Measurements from ENCODE around the gene FLVCR2.

The FLVCR2 gene

GRCh38 chr14:75643985-75644384 is 65.6 kb downstream of the FLVCR2 start (continued):
- TF ChIP-seq ZNF776 (tag by site-specific recombination; IDR thresholded peaks at IDR 0.05; ENCODE audit: borderline replicate concordance), result 0 out of 2 replicates have a peak, but pooled peaks have one; percentile 47
- TF ChIP-seq ZNF174 (tag by site-specific recombination; IDR thresholded peaks at IDR 0.05), result 0 out of 2 replicates have a peak, but pooled peaks have one; percentile 54
- no peak for TF ChIP-seq AEBP2 (tag by site-specific recombination; IDR thresholded peaks at IDR 0.05; ENCODE audit: borderline replicate concordance)
- no peak for TF ChIP-seq ZNF133 (tag by site-specific recombination; IDR thresholded peaks at IDR 0.05)
- 0 out of 2 replicates have a peak, but pooled peaks have one; percentile 22 for TF ChIP-seq ZNF366 (tag by site-specific recombination; conservative IDR thresholded peaks at IDR 0.05)
- no peak for TF ChIP-seq TRIM28 (IDR thresholded peaks at IDR 0.05; ENCODE audit: borderline replicate concordance, low read length)
- peak; percentile 85 for TF ChIP-seq PRDM10 (tag by site-specific recombination; IDR thresholded peaks at IDR 0.05)
- peak; percentile 0; the same call in 1 of the 2 replicates for TF ChIP-seq ZNF600 (tag by site-specific recombination; IDR thresholded peaks at IDR 0.05)
- TF ChIP-seq ZNF169 (tag by site-specific recombination; IDR thresholded peaks at IDR 0.05), result no peak
- TF ChIP-seq GLIS1 (tag by site-specific recombination; IDR thresholded peaks at IDR 0.05), result peak; percentile 45; the same call in 1 of the 2 replicates
- 0 out of 2 replicates have a peak, but pooled peaks have one; percentile 17 for TF ChIP-seq ZFP69B (tag by site-specific recombination; IDR thresholded peaks at IDR 0.05)
- no peak for TF ChIP-seq SETDB1 (IDR thresholded peaks at IDR 0.05; ENCODE audit: insufficient read length, low read length)

DNA sequence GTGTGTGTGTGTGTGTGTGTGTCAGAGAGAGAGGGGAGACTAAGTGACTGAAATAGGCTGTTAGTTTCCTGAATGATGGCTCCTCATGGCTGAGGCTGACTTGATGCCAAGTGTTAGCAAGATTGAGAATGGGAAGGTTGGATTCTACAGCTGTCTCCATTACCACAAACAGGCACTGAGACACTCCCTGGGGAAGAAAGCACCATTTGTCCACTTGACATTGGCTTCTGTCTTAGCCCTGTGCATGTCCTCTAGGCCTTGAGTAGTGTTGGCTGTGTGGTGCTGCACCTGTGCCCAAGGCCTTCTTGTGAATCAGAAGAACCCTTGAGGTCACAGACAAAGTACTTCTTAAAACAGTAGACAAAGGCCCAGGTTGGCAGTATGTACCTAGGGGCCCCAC is 66.6 kb downstream of the FLVCR2 start:
- Histone ChIP-seq H3K4me1 (ENCODE audit: control insufficient read depth, insufficient read depth, low read length) (peaks cover 13% of the 10 kb centered on the region), H3K4me3 (ENCODE audit: low read depth, low read length) (no peak overlapping the region), H3K36me3 (ENCODE audit: control insufficient read depth in 2 of 2, insufficient read depth in 1 of 2, low read length in 2 of 2) (peaks cover 7 to 12% of the 10 kb centered on the region in 2 experiments), H3K27ac (ENCODE audit: extremely low read depth, low read depth, low read length) (no peak overlapping the region), H3K9me3 (ENCODE audit: control insufficient read depth, insufficient read depth, low read depth, low read length) (no peaks in the 10 kb centered on the region)
- POLR2A ChIA-PET, result no interaction called here
- CTCF ChIA-PET, result interaction anchor here (0.7 to 2.7 kb wide), 2 partner anchors 48 to 67 kb away, joined by 4 to 13 read pairs; partner anchors contain the start of gene FLVCR2
- no peak for TF ChIP-seq ZNF560 (tag by site-specific recombination; IDR thresholded peaks at IDR 0.05; ENCODE audit: borderline replicate concordance)
- no peak for TF ChIP-seq ZNF423 (tag by site-specific recombination; IDR thresholded peaks at IDR 0.05)
- no peak for TF ChIP-seq ZNF202 (tag by site-specific recombination; IDR thresholded peaks at IDR 0.05; ENCODE audit: borderline replicate concordance)
- TF ChIP-seq ZNF280C (tag by site-specific recombination; IDR thresholded peaks at IDR 0.05), result no peak
- TF ChIP-seq ZNF670 (tag by site-specific recombination; IDR thresholded peaks at IDR 0.05; ENCODE audit: low read depth), result no peak
- no peak for TF ChIP-seq ZNF2 (tag by site-specific recombination; IDR thresholded peaks at IDR 0.05)
- TF ChIP-seq, protein P1, sequence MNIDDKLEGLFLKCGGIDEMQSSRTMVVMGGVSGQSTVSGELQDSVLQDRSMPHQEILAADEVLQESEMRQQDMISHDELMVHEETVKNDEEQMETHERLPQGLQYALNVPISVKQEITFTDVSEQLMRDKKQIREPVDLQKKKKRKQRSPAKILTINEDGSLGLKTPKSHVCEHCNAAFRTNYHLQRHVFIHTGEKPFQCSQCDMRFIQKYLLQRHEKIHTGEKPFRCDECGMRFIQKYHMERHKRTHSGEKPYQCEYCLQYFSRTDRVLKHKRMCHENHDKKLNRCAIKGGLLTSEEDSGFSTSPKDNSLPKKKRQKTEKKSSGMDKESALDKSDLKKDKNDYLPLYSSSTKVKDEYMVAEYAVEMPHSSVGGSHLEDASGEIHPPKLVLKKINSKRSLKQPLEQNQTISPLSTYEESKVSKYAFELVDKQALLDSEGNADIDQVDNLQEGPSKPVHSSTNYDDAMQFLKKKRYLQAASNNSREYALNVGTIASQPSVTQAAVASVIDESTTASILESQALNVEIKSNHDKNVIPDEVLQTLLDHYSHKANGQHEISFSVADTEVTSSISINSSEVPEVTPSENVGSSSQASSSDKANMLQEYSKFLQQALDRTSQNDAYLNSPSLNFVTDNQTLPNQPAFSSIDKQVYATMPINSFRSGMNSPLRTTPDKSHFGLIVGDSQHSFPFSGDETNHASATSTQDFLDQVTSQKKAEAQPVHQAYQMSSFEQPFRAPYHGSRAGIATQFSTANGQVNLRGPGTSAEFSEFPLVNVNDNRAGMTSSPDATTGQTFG (tag by site-specific recombination; IDR thresholded peaks at IDR 0.05; ENCODE audit: borderline replicate concordance), result no peak
- TF ChIP-seq, protein P2, sequence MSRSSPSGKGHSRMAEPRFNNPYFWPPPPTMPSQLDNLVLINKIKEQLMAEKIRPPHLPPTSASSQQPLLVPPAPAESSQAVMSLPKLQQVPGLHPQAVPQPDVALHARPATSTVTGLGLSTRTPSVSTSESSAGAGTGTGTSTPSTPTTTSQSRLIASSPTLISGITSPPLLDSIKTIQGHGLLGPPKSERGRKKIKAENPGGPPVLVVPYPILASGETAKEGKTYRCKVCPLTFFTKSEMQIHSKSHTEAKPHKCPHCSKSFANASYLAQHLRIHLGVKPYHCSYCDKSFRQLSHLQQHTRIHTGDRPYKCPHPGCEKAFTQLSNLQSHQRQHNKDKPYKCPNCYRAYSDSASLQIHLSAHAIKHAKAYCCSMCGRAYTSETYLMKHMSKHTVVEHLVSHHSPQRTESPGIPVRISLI (tag by site-specific recombination; IDR thresholded peaks at IDR 0.05), result no peak
- TF ChIP-seq ZNF18 (tag by site-specific recombination; IDR thresholded peaks at IDR 0.05), result no peak
- no peak for TF ChIP-seq ZNF214 (tag by site-specific recombination; IDR thresholded peaks at IDR 0.05; ENCODE audit: borderline replicate concordance)
- TF ChIP-seq, protein P3, sequence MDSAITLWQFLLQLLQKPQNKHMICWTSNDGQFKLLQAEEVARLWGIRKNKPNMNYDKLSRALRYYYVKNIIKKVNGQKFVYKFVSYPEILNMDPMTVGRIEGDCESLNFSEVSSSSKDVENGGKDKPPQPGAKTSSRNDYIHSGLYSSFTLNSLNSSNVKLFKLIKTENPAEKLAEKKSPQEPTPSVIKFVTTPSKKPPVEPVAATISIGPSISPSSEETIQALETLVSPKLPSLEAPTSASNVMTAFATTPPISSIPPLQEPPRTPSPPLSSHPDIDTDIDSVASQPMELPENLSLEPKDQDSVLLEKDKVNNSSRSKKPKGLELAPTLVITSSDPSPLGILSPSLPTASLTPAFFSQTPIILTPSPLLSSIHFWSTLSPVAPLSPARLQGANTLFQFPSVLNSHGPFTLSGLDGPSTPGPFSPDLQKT (IDR thresholded peaks at IDR 0.05; ENCODE audit: borderline replicate concordance, low read depth, low read length), result no peak

Data from HEK293 (cell line).